K562 (cell line): ENCODE measurements around the gene THADA. TPM values are rescaled to one million over a fixed set of nuclear protein-coding genes. Genes with fewer than 3 reads are reported as not detected.

ENCODE experiments used
- CREM ChIP-seq: IDR thresholded peaks from 2 replicates; pipeline ENCODE4 v1.6.1; 2014; ENCODE audit warnings: antibody characterized with exemption, low read depth
- CXXC5 ChIP-seq: fragments of 250-450 bp; sonication (Bioruptor Pico); IDR thresholded peaks from 2 replicates; pipeline ENCODE4 v1.8.0; 2022; ENCODE audit warnings: inconsistent platforms, mild to moderate bottlenecking, moderate library complexity
- GATA2 ChIP-seq: sonication (generic); formaldehyde crosslinking; IDR thresholded peaks from 2 replicates; pipeline ENCODE4 v1.4.0; 2020; ENCODE audit warnings: mild to moderate bottlenecking, missing genetic modification reagents
- HNRNPH1 ChIP-seq: fragments of 200-400 bp; formaldehyde crosslinking; optimal IDR thresholded peaks from 2 replicates; pipeline ENCODE3; 2017; ENCODE audit warnings: low read depth, mild to moderate bottlenecking, low read length, moderate library complexity
- MAX ChIP-seq: sonication (generic); formaldehyde crosslinking; IDR thresholded peaks from 2 replicates; pipeline ENCODE4 v1.9.0; 2022; ENCODE audit warnings: mild to moderate bottlenecking, missing genetic modification reagents
- NFE2 ChIP-seq: IDR thresholded peaks from 2 replicates; pipeline ENCODE4 v1.6.1; 2014; ENCODE audit warnings: antibody characterized with exemption, low read depth
- PBX2 ChIP-seq, 2 experiments: IDR thresholded peaks in 1 of 2; conservative IDR thresholded peaks in 1 of 2; 2 replicates each; pipeline ENCODE4 v1.6.1; 2016; ENCODE audit warnings: low read depth in 2 of 2, mild to moderate bottlenecking in 1 of 2, missing compliant biosample characterization in 1 of 2, missing genetic modification characterization in 1 of 2, moderate library complexity in 1 of 2
- RBM39 ChIP-seq: fragments of 200-400 bp; formaldehyde crosslinking; optimal IDR thresholded peaks from 2 replicates; pipeline ENCODE3; 2018; ENCODE audit warnings: low read depth, low read length
- ZFP36 ChIP-seq: fragments of 150-350 bp; IDR thresholded peaks from 2 replicates; pipeline ENCODE4 v1.6.1; 2018; ENCODE audit warnings: low read length, low read depth; ENCODE audit not compliant: partially characterized antibody
- ZKSCAN8 ChIP-seq: fragments of 200-800 bp; sonication (Bioruptor generic); IDR thresholded peaks from 2 replicates; pipeline ENCODE4 v1.6.1; 2016; ENCODE audit warnings: missing genetic modification characterization, missing compliant biosample characterization
- ZNF134 ChIP-seq: fragments of 250-450 bp; sonication (Bioruptor Pico); conservative IDR thresholded peaks from 2 replicates; pipeline ENCODE4 v1.4.0; 2020
- polyA plus RNA-seq, 8 experiments: library from polyadenylated mRNA; depleted of rRNA in 4 of 8; stranded (reverse) in 5 of 8; unstranded in 3 of 8; fragments of >200 nt; fragmentation: Nextera tagmentation in 2 of 8; fragmentation: Illumina TruSeq in 1 of 8; extraction: Ambion mirVana in 2 of 8; extraction: Trizol in 1 of 8; gene quantifications; 2 replicates each; pipeline versions ENCODE4 v1.2.1 to v1.2.3, GENCODE V29; 2011 to 2014; ENCODE audit warnings: inconsistent platforms in 1 of 8, missing spikeins in 1 of 8
- total RNA-seq, 7 experiments: library from RNA; depleted of rRNA in 6 of 7; stranded (reverse); fragments of >200 nt in 6 of 7; fragmentation: Illumina TruSeq in 2 of 7; extraction: Trizol in 2 of 7; gene quantifications; 2 replicates each; pipeline versions ENCODE4 v1.2.1 to v1.2.3, GENCODE V29; 2011 to 2021; ENCODE audit warnings: low replicate concordance in 1 of 7

Gene THADA
- total and polyA plus RNA-seq, 9 of the 15 experiments (the other 6 are each of a cell fraction or from before 2014, with no cell fraction given): 17.8 to 34.7 (median 31.9) TPM

- TF ChIP-seq ZFP36 (peak; percentile 68), ZNF134 (CRISPR knock-in tag) (no peak), ZKSCAN8 (no peak), CREM (0 out of 2 replicates have a peak, but pooled peaks have one; percentile 8), PBX2 (CRISPR knock-in tag; IDR thresholded peaks at IDR 0.05; ENCODE audit: low read depth) (no peak), PBX2 (tag; conservative IDR thresholded peaks at IDR 0.05; ENCODE audit: low read depth) (no peak), MAX (CRISPR knock-in tag) (0 out of 2 replicates have a peak, but pooled peaks have one; percentile 33), HNRNPH1 (no peak), GATA2 (CRISPR knock-in tag) (0 out of 2 replicates have a peak, but pooled peaks have one; percentile 14), NFE2 (no peak), RBM39 (no peak), CXXC5 (CRISPR knock-in tag) (no peak)
- TF ChIP-seq, all 486 proteins: peak for 5
Observed at GRCh38 chr2:43194121-43194869, 401.5 kb downstream of the THADA start (continued).
